HFFc6 (cell line): Measurements from ENCODE around the gene OPRD1. TPM values are rescaled to one million over a fixed set of nuclear protein-coding genes. Genes with fewer than 3 reads are reported as not detected.
"Not testable (repeated sequence)": the region's sequence is repeated elsewhere in the genome, so short reads cannot be mapped to it uniquely, and the experiment has no call there.

ENCODE experiments used
- DNase-seq: peaks from one replicate; pipeline ENCODE4 v3.0.0-alpha.2; 2018
- H3K27ac Mint-ChIP-seq: 2 replicates; pipeline ENCODE4 v1.8.0; 2020; ENCODE audit warnings: mild to moderate bottlenecking, mixed read lengths
- H3K27me3 Mint-ChIP-seq: 2 replicates; pipeline ENCODE4 v1.8.0; 2021; ENCODE audit warnings: mild to moderate bottlenecking, moderate library complexity, mixed read lengths; ENCODE audit not compliant: insufficient read depth
- H3K36me3 Mint-ChIP-seq: 2 replicates; pipeline ENCODE4 v1.8.0; 2021; ENCODE audit warnings: low read depth, mixed read lengths
- H3K4me1 Mint-ChIP-seq: 2 replicates; pipeline ENCODE4 v1.8.0; 2020; ENCODE audit warnings: low read depth, mixed read lengths
- H3K4me3 Mint-ChIP-seq: 2 replicates; pipeline ENCODE4 v1.8.0; 2020; ENCODE audit warnings: mild to moderate bottlenecking, moderate library complexity, mixed read lengths
- H3K9me3 Mint-ChIP-seq: 2 replicates; pipeline ENCODE4 v1.8.0; 2020; ENCODE audit warnings: mild to moderate bottlenecking, mixed read lengths
- CTCF ChIP-seq: fragments of 200-600 bp; sonication (generic); IDR thresholded peaks from 2 replicates; pipeline ENCODE4 v1.5.0; 2021; ENCODE audit warnings: antibody characterized with exemption, mild to moderate bottlenecking
- total RNA-seq, 6 experiments: library from RNA; stranded (reverse); fragmentation: NEBNext Ultra II Directional; extraction: Animal tissue kit (Norgen Biotek cat#: 25700); gene quantifications; 2 replicates in 1 of 6; 3 replicates in 5 of 6; pipeline ENCODE4 v1.2.3, GENCODE V29; 2021

OPRD1 gene
- total RNA-seq, 6 experiments from 2014 or later, result not detected

GRCh38 chr1:28822799-28823198 lies 10.8 kb downstream of the OPRD1 start:
- H3K9me3 Mint-ChIP-seq, result no peaks in the 10 kb centered on the region
- TF ChIP-seq CTCF, result no peak
- H3K4me3 Mint-ChIP-seq, result no peak overlapping the region
- H3K4me1 Mint-ChIP-seq, result peaks cover 13% of the 10 kb centered on the region
- no peak for DNase-seq
- H3K27ac Mint-ChIP-seq, result no peak overlapping the region
- no peaks in the 10 kb centered on the region for H3K36me3 Mint-ChIP-seq
- H3K27me3 Mint-ChIP-seq, result peaks cover 15% of the 10 kb centered on the region

GRCh38 chr1:28824061-28824460 lies 12.1 kb downstream of the OPRD1 start:
- H3K4me1 Mint-ChIP-seq, result peaks cover 18% of the 10 kb centered on the region
- peak; percentile 17 for DNase-seq
- H3K9me3 Mint-ChIP-seq, H3K4me3 Mint-ChIP-seq, H3K27ac Mint-ChIP-seq, H3K36me3 Mint-ChIP-seq: not testable (repeated sequence)
- peaks cover 20% of the 10 kb centered on the region for H3K27me3 Mint-ChIP-seq

GRCh38 chr1:28828227-28828858 lies 16.4 kb downstream of the OPRD1 start:
- not testable (repeated sequence) for H3K27ac Mint-ChIP-seq, H3K9me3 Mint-ChIP-seq, H3K36me3 Mint-ChIP-seq, DNase-seq, H3K4me3 Mint-ChIP-seq
- H3K4me1 Mint-ChIP-seq, result peaks cover 18% of the 10 kb centered on the region
- H3K27me3 Mint-ChIP-seq, result peaks cover 22% of the 10 kb centered on the region

GRCh38 chr1:28830814-28831213 lies 18.8 kb downstream of the OPRD1 start:
- TF ChIP-seq CTCF, result no peak
- H3K9me3 Mint-ChIP-seq, result no peaks in the 10 kb centered on the region
- DNase-seq, result no peak
- peaks cover 15% of the 10 kb centered on the region for H3K4me1 Mint-ChIP-seq
- H3K36me3 Mint-ChIP-seq, result no peaks in the 10 kb centered on the region
- no peak overlapping the region for H3K4me3 Mint-ChIP-seq
- no peak overlapping the region for H3K27ac Mint-ChIP-seq
- H3K27me3 Mint-ChIP-seq, result peaks cover 41% of the 10 kb centered on the region

GRCh38 chr1:28832966-28833365 lies 21.0 kb downstream of the OPRD1 start:
- Mint-ChIP-seq H3K9me3 (no peaks in the 10 kb centered on the region), H3K4me1 (peaks cover 5% of the 10 kb centered on the region; the same call in 1 of the 2 replicates), H3K4me3 (no peak overlapping the region), H3K27ac (no peak overlapping the region), H3K36me3 (no peaks in the 10 kb centered on the region), H3K27me3 (peaks cover 41% of the 10 kb centered on the region)
- no peak for DNase-seq
- no peak for TF ChIP-seq CTCF

- TF ChIP-seq CTCF, result no peak
- H3K36me3 Mint-ChIP-seq, result no peaks in the 10 kb centered on the region
- peaks cover under 1% of the 10 kb centered on the region; the same call in 1 of the 2 replicates for H3K4me1 Mint-ChIP-seq
- H3K9me3 Mint-ChIP-seq, result no peaks in the 10 kb centered on the region
- peaks cover 42% of the 10 kb centered on the region for H3K27me3 Mint-ChIP-seq
- DNase-seq, result no peak
- H3K4me3 Mint-ChIP-seq, result no peak overlapping the region
- no peak overlapping the region for H3K27ac Mint-ChIP-seq
Measured at GRCh38 chr1:28833381-28833780, 21.4 kb downstream of the OPRD1 start.
